A549 (cell line): ENCODE data around the gene PHGDH.

Source experiments
- BHLHE40 ChIP-seq: IDR thresholded peaks from 2 replicates; pipeline ENCODE4 v1.6.1; 2012; ENCODE audit warnings: low read depth, low read length, inconsistent platforms
- CHD2 ChIP-seq: fragments of 150-350 bp; IDR thresholded peaks from 2 replicates; pipeline ENCODE4 v1.6.1; 2014; ENCODE audit warnings: low read length; ENCODE audit not compliant: partially characterized antibody
- E2F6 ChIP-seq: IDR thresholded peaks from 2 replicates; pipeline ENCODE4 v1.6.1; 2012; ENCODE audit warnings: low read depth, borderline replicate concordance
- EP300 ChIP-seq, 2 experiments: fragments of >200 bp; sonication (Bioruptor Twin); formaldehyde crosslinking; IDR thresholded peaks; 2 replicates in 1 of 2; 3 replicates in 1 of 2; pipeline ENCODE4 v1.6.1; 2016 to 2017
- FOSL2 ChIP-seq, 2 experiments: fragments of 450-650 bp in 1 of 2; fragments of >200 bp in 1 of 2; sonication (Bioruptor Twin) in 1 of 2; formaldehyde crosslinking; IDR thresholded peaks; 2 replicates each; pipeline versions ENCODE4 v1.5.0 to v1.6.1; 2016 to 2020; ENCODE audit warnings: mild to moderate bottlenecking in 1 of 2, moderate library complexity in 1 of 2
- GATA3 ChIP-seq: IDR thresholded peaks from 2 replicates; pipeline ENCODE4 v1.6.1; 2012; ENCODE audit warnings: borderline replicate concordance
- JUN ChIP-seq, 2 experiments: fragments of >200 bp; sonication (Bioruptor Twin); formaldehyde crosslinking; IDR thresholded peaks; 2 replicates in 1 of 2; 3 replicates in 1 of 2; pipeline ENCODE4 v1.6.1; 2016 to 2017
- KDM1A ChIP-seq: fragments of 200-600 bp; sonication (generic); IDR thresholded peaks from 2 replicates; pipeline ENCODE4 v1.6.1; 2016; ENCODE audit warnings: low read depth, mild to moderate bottlenecking
- MAZ ChIP-seq: fragments of 150-350 bp; IDR thresholded peaks from 2 replicates; pipeline ENCODE4 v1.6.1; 2014; ENCODE audit warnings: antibody characterized with exemption, low read depth, low read length, borderline replicate concordance
- MYC ChIP-seq: IDR thresholded peaks from 2 replicates; pipeline ENCODE4 v1.6.1; 2012; ENCODE audit warnings: mild to moderate bottlenecking, inconsistent platforms, low read length, improper control_type of control experiment, borderline replicate concordance
- RARB ChIP-seq: fragments of 250-450 bp; sonication (Bioruptor Pico); IDR thresholded peaks from 2 replicates; pipeline ENCODE4 v1.8.0; 2021; ENCODE audit warnings: mild to moderate bottlenecking, moderate library complexity
- RFX5 ChIP-seq: fragments of 450-650 bp; IDR thresholded peaks from 2 replicates; pipeline ENCODE4 v1.7.1; 2014; ENCODE audit warnings: antibody characterized with exemption, mild to moderate bottlenecking, moderate library complexity
- TF ChIP-seq, protein P1 (sequence below): fragments of >200 bp; sonication (Bioruptor Twin); formaldehyde crosslinking; IDR thresholded peaks from 3 replicates; pipeline ENCODE4 v1.5.1; 2016
- TF ChIP-seq, protein P2 (sequence below): IDR thresholded peaks from 2 replicates; pipeline ENCODE4 v1.6.1; 2012

GRCh38 chr1:119735217-119735616 is 23.5 kb downstream of the PHGDH start:
- TF ChIP-seq, protein P1, sequence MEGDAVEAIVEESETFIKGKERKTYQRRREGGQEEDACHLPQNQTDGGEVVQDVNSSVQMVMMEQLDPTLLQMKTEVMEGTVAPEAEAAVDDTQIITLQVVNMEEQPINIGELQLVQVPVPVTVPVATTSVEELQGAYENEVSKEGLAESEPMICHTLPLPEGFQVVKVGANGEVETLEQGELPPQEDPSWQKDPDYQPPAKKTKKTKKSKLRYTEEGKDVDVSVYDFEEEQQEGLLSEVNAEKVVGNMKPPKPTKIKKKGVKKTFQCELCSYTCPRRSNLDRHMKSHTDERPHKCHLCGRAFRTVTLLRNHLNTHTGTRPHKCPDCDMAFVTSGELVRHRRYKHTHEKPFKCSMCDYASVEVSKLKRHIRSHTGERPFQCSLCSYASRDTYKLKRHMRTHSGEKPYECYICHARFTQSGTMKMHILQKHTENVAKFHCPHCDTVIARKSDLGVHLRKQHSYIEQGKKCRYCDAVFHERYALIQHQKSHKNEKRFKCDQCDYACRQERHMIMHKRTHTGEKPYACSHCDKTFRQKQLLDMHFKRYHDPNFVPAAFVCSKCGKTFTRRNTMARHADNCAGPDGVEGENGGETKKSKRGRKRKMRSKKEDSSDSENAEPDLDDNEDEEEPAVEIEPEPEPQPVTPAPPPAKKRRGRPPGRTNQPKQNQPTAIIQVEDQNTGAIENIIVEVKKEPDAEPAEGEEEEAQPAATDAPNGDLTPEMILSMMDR: no peak
- TF ChIP-seq MYC: no peak
- no peak for TF ChIP-seq GATA3
- TF ChIP-seq, protein P2, sequence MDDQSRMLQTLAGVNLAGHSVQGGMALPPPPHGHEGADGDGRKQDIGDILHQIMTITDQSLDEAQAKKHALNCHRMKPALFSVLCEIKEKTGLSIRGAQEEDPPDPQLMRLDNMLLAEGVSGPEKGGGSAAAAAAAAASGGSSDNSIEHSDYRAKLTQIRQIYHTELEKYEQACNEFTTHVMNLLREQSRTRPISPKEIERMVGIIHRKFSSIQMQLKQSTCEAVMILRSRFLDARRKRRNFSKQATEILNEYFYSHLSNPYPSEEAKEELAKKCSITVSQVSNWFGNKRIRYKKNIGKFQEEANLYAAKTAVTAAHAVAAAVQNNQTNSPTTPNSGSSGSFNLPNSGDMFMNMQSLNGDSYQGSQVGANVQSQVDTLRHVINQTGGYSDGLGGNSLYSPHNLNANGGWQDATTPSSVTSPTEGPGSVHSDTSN: no peak
- no peak for TF ChIP-seq RARB (CRISPR knock-in tag)
- no peak for TF ChIP-seq E2F6
- TF ChIP-seq JUN (IDR thresholded peaks at IDR 0.05): no peak
- TF ChIP-seq RFX5: no peak
- no peak for TF ChIP-seq BHLHE40
- no peak for TF ChIP-seq MAZ
- TF ChIP-seq FOSL2 (IDR thresholded peaks at IDR 0.05): no peak
- TF ChIP-seq FOSL2 (CRISPR knock-in tag; IDR thresholded peaks at IDR 0.05): no peak
- no peak for TF ChIP-seq KDM1A
- no peak for TF ChIP-seq CHD2
- TF ChIP-seq EP300 (IDR thresholded peaks at IDR 0.05): no peak
